SK-N-SH (cell line): Measurements from ENCODE around the gene BCLAF1. TPM values are rescaled to one million over a fixed set of nuclear protein-coding genes. Genes with fewer than 3 reads are reported as not detected.
A peak's percentile ranks its signal among the peaks of the same experiment; 100 is the strongest.

Source experiments
- CTCF ChIA-PET: fragments of 300-600, 350-600 bp; formaldehyde crosslinking; extraction: SDS; loops from one replicate; lab custom pipeline; 2021; lab: Yijun Ruan, JAX
- POLR2A ChIA-PET: fragments of 350-600 bp; sonication (Branson Sonifier 250); formaldehyde crosslinking; extraction: SDS; loops from one replicate; lab custom pipeline; 2020; ENCODE audit warnings: antibody characterized with exemption, inconsistent platforms; lab: Yijun Ruan, JAX
- DNase-seq: peaks from one replicate; pipeline ENCODE4 v3.0.0; 2012
- H2AFZ ChIP-seq: fragments of 200-600 bp; sonication (generic); 2 replicates; pipeline ENCODE4 v1.8.1; 2016; ENCODE audit warnings: antibody characterized with exemption, mild to moderate bottlenecking, low read depth
- H3F3A ChIP-seq: fragments of 200-600 bp; sonication (generic); replicated peaks from 2 replicates; pipeline ENCODE3; 2016; ENCODE audit warnings: antibody characterized with exemption, mild to moderate bottlenecking; ENCODE audit not compliant: insufficient read depth
- H3K27ac ChIP-seq, 2 experiments: fragments of 200-500 bp in 1 of 2; fragments of 200-600 bp in 1 of 2; sonication (Bioruptor generic) in 1 of 2; sonication (generic), shearing (Covaris generic) in 1 of 2; 2 replicates each; pipeline versions ENCODE4 v1.5.1 to v1.6.1; 2014 to 2016; ENCODE audit warnings: low read depth in 2 of 2, inconsistent platforms in 1 of 2, low read length in 1 of 2, mild to moderate bottlenecking in 1 of 2, mixed read lengths in 1 of 2
- H3K27me3 ChIP-seq: fragments of 200-600 bp; sonication (generic), shearing (Covaris generic); 2 replicates; pipeline ENCODE4 v1.6.1; 2016; ENCODE audit warnings: mixed run types; ENCODE audit not compliant: insufficient read depth
- H3K36me3 ChIP-seq, 2 experiments: fragments of 200-500 bp in 1 of 2; fragments of 200-600 bp in 1 of 2; sonication (Bioruptor generic) in 1 of 2; sonication (generic) in 1 of 2; replicated peaks in 1 of 2; 2 replicates each; pipeline versions ENCODE3 to v1.5.1; 2014 to 2016; ENCODE audit warnings: low read length in 1 of 2, mild to moderate bottlenecking in 1 of 2; ENCODE audit not compliant: insufficient read depth in 2 of 2, control insufficient read depth in 1 of 2
- H3K4me1 ChIP-seq, 2 experiments: fragments of 200-500 bp in 1 of 2; fragments of 200-600 bp in 1 of 2; sonication (Bioruptor generic) in 1 of 2; sonication (generic), shearing (Covaris generic) in 1 of 2; 2 replicates each; pipeline versions ENCODE4 v1.5.1 to v1.6.1; 2014 to 2016; ENCODE audit warnings: low read depth in 1 of 2, low read length in 1 of 2, mixed run types in 1 of 2; ENCODE audit not compliant: insufficient read depth in 2 of 2, control insufficient read depth in 1 of 2
- H3K4me2 ChIP-seq: fragments of 200-600 bp; sonication (generic), shearing (Covaris generic); 2 replicates; pipeline ENCODE4 v1.6.1; 2017; ENCODE audit warnings: mixed run types
- H3K4me3 ChIP-seq, 2 experiments: fragments of 200-500 bp in 1 of 2; fragments of 200-600 bp in 1 of 2; sonication (Bioruptor generic) in 1 of 2; sonication (generic), shearing (Covaris generic) in 1 of 2; 2 replicates each; pipeline versions ENCODE4 v1.5.1 to v1.8.1; 2014 to 2016; ENCODE audit warnings: low read depth in 2 of 2, inconsistent platforms in 1 of 2, low read length in 1 of 2, mild to moderate bottlenecking in 1 of 2, mixed read lengths in 1 of 2, moderate library complexity in 1 of 2
- H3K79me2 ChIP-seq: fragments of 200-600 bp; sonication (generic); 2 replicates; pipeline ENCODE4 v1.8.1; 2017; ENCODE audit warnings: mild to moderate bottlenecking; ENCODE audit not compliant: insufficient read depth
- H3K9ac ChIP-seq: fragments of 200-600 bp; sonication (generic); 2 replicates; pipeline ENCODE4 v1.6.1; 2017; ENCODE audit warnings: mixed run types
- H3K9me2 ChIP-seq: fragments of 200-600 bp; sonication (generic); 2 replicates; pipeline ENCODE4 v1.6.1; 2017; ENCODE audit warnings: mixed run types
- H3K9me3 ChIP-seq: fragments of 200-600 bp; sonication (generic); 2 replicates; pipeline ENCODE4 v1.6.1; 2017; ENCODE audit warnings: mixed run types, mild to moderate bottlenecking, moderate library complexity
- H4K20me1 ChIP-seq: fragments of 200-600 bp; sonication (generic); 2 replicates; pipeline ENCODE4 v1.6.1; 2017; ENCODE audit warnings: mild to moderate bottlenecking, mixed run types; ENCODE audit not compliant: insufficient read depth
- SIN3A ChIP-seq: IDR thresholded peaks from 2 replicates; pipeline ENCODE4 v1.6.1; 2012; ENCODE audit warnings: low read depth, mild to moderate bottlenecking, low read length, moderate library complexity, borderline replicate concordance
- WGBS: methylation state at CpG from one replicate; pipeline ENCODE4 v1.1.6; 2017; ENCODE audit warnings: low lambda C conversion rate; 5-methylcytosine and 5-hydroxymethylcytosine counted together
- polyA plus RNA-seq, 3 experiments: library from polyadenylated mRNA; depleted of rRNA; stranded (reverse); fragments of >200 nt; gene quantifications; 2 replicates each; pipeline ENCODE4 v1.2.3, GENCODE V29; 2012
- small RNA-seq, 7 experiments: library from RNA; depleted of rRNA; stranded (forward); fragments of <200 nt; gene quantifications; one replicate each; pipeline ENCODE3, GENCODE V24; 2012
- TF ChIP-seq, protein P1 (sequence below): fragments of 200-600 bp; sonication (generic); IDR thresholded peaks from 2 replicates; pipeline ENCODE4 v1.6.1; 2017; ENCODE audit warnings: antibody characterized with exemption, mild to moderate bottlenecking, moderate library complexity

The BCLAF1 gene
- polyA plus RNA-seq, 1 of the 3 experiments (the other 2 are of a cell fraction) = 21.9 TPM

GRCh38 chr6:136208783-136209182 is 80.9 kb downstream of the BCLAF1 start:
- no peaks in the 10 kb centered on the region for H3K4me1 ChIP-seq
- no peak overlapping the region for H3K4me2 ChIP-seq
- 76% methylated on average over 4 of the region's 4 CpGs for WGBS
- CTCF ChIA-PET = no interaction called here
- DNase-seq = no peak
- H3K9ac ChIP-seq = no peak overlapping the region
- H4K20me1 ChIP-seq = no peaks in the 10 kb centered on the region
- no peaks in the 10 kb centered on the region for H3K9me3 ChIP-seq
- H3K9me2 ChIP-seq = no peaks in the 10 kb centered on the region
- no peak overlapping the region for H3K27ac ChIP-seq
- no peak for TF ChIP-seq SIN3A
- TF ChIP-seq, protein P1, sequence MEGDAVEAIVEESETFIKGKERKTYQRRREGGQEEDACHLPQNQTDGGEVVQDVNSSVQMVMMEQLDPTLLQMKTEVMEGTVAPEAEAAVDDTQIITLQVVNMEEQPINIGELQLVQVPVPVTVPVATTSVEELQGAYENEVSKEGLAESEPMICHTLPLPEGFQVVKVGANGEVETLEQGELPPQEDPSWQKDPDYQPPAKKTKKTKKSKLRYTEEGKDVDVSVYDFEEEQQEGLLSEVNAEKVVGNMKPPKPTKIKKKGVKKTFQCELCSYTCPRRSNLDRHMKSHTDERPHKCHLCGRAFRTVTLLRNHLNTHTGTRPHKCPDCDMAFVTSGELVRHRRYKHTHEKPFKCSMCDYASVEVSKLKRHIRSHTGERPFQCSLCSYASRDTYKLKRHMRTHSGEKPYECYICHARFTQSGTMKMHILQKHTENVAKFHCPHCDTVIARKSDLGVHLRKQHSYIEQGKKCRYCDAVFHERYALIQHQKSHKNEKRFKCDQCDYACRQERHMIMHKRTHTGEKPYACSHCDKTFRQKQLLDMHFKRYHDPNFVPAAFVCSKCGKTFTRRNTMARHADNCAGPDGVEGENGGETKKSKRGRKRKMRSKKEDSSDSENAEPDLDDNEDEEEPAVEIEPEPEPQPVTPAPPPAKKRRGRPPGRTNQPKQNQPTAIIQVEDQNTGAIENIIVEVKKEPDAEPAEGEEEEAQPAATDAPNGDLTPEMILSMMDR = 0 out of 2 replicates have a peak, but pooled peaks have one; percentile 18
- H3K27me3 ChIP-seq = no peaks in the 10 kb centered on the region
- H3K4me3 ChIP-seq = no peak overlapping the region
- no peak overlapping the region for H2AFZ ChIP-seq
- H3K79me2 ChIP-seq = no peaks in the 10 kb centered on the region
- no peaks in the 10 kb centered on the region for H3K36me3 ChIP-seq
- H3F3A ChIP-seq = no peaks in the 10 kb centered on the region
- POLR2A ChIA-PET = no interaction called here

Small RNAs within 50 kb of the gene (small RNA-seq; reads per million reads assigned to genes)
- 0 to 12.4 (median 0) reads per million in 7 experiments for gene AL023284.1

Other genes starting within 250 kb of the BCLAF1 start
- 7.4 and 9.2 TPM in 2 replicates for gene MTFR2, start 39.5 kb downstream of the BCLAF1 start, polyA plus RNA-seq (2012; rRNA removed)